Psoas muscle (tissue), 8 donors: Measurements from ENCODE around the gene C11orf42. TPM values are rescaled to one million over a fixed set of nuclear protein-coding genes. Genes with fewer than 3 reads are reported as not detected.

ENCODE experiments used
- ATAC-seq, 4 donors: fragments of 200-7000 bp; cut with Tn5 transposase; one replicate each; pipeline ENCODE4 v1.9.1; 2020; ENCODE audit warnings: moderate library complexity in 3 of 4, mild to moderate bottlenecking in 2 of 4
- DNase-seq, 2 donors: peaks; one replicate each; pipeline ENCODE4 v3.0.0-alpha.2; 2020
- H3K27ac ChIP-seq: fragments of 200-600 bp; one replicate; pipeline ENCODE4 v1.8.0; 2022
- H3K27me3 ChIP-seq, 3 donors: fragments of 200-600 bp in 1 of 3; one replicate each; pipeline versions ENCODE4 v1.6.1 to v1.8.0; 2013 to 2022; ENCODE audit warnings: low read length in 2 of 3, mild to moderate bottlenecking in 2 of 3, moderate library complexity in 1 of 3; ENCODE audit not compliant: insufficient read depth in 3 of 3
- H3K36me3 ChIP-seq, 2 donors: fragments of 200-600 bp in 1 of 2; one replicate each; pipeline versions ENCODE4 v1.6.1 to v1.8.0; 2013 to 2022; ENCODE audit warnings: low read depth in 1 of 2, mild to moderate bottlenecking in 1 of 2, moderate library complexity in 1 of 2; ENCODE audit not compliant: insufficient read depth in 1 of 2
- H3K4me1 ChIP-seq: fragments of 200-600 bp; one replicate; pipeline ENCODE4 v1.8.0; 2022
- H3K4me3 ChIP-seq: fragments of 200-600 bp; one replicate; pipeline ENCODE4 v1.8.0; 2022; ENCODE audit warnings: mild to moderate bottlenecking
- H3K9me3 ChIP-seq: fragments of 200-600 bp; one replicate; pipeline ENCODE4 v1.8.0; 2022
- WGBS, 3 donors: extraction: QIAGEN DNeasy Blood & Tissue Kit; methylation state at CpG; one replicate each; pipeline versions ENCODE4 v1.1.6 to v1.1.7; 2013; 5-methylcytosine and 5-hydroxymethylcytosine counted together
- intact Hi-C, 2 donors: fragments of 100-400 bp; cut with DNase I; formaldehyde crosslinking; loops; one replicate each; pipeline versions ENCODE4 v1.11.0 to v1.14.2; 2022
- polyA plus RNA-seq, 3 donors: library from polyadenylated mRNA; stranded (reverse); fragments of 200-250 nt; gene quantifications; one replicate each; pipeline ENCODE4 v1.2.3, GENCODE V29; 2013
- total RNA-seq, 4 donors: library from RNA; stranded (reverse); fragmentation: NEBNext Ultra II Directional in 2 of 4; extraction: Animal tissue kit (Norgen Biotek cat#: 25700) in 2 of 4; gene quantifications; one replicate each; pipeline versions ENCODE4 v1.2.1 to v1.2.4, GENCODE V29; 2021 to 2023
- TF ChIP-seq, protein P1 (sequence below): fragments of 200-600 bp; IDR thresholded peaks from one replicate; pipeline ENCODE4 v1.8.0; 2022; ENCODE audit warnings: antibody characterized with exemption
- donor health status: healthy with polysubstance abuse.
- donor health status: DM: no; HTN: no; CAD: no; lungs with moderate emphysema.
- donor health status: Bipolar disorder and iron deficiency.
- donor health status: healthy.
- donor health status: DM: yes; HTN: yes; CAD: no.
- donor health status: DM: no; HTN: no; CAD: no.
- donor health status: DM: no; HTN: no; CAD: no.
- donor health status: DM: yes; HTN: yes; CAD: no.

Gene C11orf42
- total and polyA plus RNA-seq, 7 donors, result not detected

DNA sequence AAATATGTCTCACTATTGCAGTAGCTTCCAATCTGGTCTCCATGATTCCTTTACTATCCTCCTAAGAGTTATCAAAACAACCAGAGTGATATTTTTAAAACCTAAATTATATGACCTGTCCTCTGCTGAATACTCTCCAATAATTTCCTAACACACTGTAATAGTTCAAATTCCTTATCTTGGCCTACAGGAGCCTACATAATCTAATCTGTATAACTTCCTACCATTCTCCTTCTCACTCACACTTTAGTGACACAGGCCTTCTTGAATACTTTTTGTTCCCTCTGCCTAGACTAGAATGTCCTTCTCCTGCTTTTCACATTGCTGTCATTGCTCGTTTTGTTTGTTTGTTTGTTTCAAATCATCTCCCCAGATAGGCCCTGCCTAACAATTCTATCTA lies 19.7 kb downstream of the C11orf42 start:
- Histone ChIP-seq H3K27ac (no peak overlapping the region), H3K27me3 (no peaks in the 10 kb centered on the region), H3K4me1 (no peaks in the 10 kb centered on the region), H3K9me3 (no peaks in the 10 kb centered on the region), H3K4me3 (no peak overlapping the region), H3K36me3 (peaks cover 14 to 43% of the 10 kb centered on the region in 2 donors)
- TF ChIP-seq, protein P1, sequence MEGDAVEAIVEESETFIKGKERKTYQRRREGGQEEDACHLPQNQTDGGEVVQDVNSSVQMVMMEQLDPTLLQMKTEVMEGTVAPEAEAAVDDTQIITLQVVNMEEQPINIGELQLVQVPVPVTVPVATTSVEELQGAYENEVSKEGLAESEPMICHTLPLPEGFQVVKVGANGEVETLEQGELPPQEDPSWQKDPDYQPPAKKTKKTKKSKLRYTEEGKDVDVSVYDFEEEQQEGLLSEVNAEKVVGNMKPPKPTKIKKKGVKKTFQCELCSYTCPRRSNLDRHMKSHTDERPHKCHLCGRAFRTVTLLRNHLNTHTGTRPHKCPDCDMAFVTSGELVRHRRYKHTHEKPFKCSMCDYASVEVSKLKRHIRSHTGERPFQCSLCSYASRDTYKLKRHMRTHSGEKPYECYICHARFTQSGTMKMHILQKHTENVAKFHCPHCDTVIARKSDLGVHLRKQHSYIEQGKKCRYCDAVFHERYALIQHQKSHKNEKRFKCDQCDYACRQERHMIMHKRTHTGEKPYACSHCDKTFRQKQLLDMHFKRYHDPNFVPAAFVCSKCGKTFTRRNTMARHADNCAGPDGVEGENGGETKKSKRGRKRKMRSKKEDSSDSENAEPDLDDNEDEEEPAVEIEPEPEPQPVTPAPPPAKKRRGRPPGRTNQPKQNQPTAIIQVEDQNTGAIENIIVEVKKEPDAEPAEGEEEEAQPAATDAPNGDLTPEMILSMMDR, result no peak
- no peak for DNase-seq
- WGBS, 3 donors, result 50 to 59% (median 54%) methylated on average over 1 of the region's 1 CpG
- intact Hi-C loops, result no loop called here
- ATAC-seq, result no peak

DNA sequence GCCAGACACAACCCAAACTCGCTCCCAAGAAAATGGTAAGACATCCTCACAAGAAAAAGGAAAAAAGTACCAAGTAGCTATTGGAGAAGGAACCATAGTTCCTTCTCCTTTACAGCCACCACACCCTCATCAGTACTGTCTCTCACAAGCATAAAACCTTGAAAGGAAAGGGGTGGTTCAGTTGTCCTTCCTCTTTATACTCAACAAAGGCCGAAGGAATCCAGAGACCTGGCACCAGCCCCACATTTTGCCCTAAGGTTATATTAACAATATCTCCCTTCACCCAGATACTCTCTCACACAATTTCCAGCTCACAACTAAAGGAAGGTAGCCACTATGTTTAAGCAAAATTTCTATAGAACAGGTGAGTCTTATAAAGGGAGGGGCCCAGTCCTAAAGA lies 20.5 kb downstream of the C11orf42 start:
- H3K9me3 ChIP-seq, result no peaks in the 10 kb centered on the region
- no peaks in the 10 kb centered on the region for H3K4me1 ChIP-seq
- intact Hi-C loops, result no loop called here
- 67 to 78% (median 71%) methylated on average over 2 of the region's 2 CpGs for WGBS, 3 donors
- peaks cover 16 to 34% of the 10 kb centered on the region in 2 donors for H3K36me3 ChIP-seq
- DNase-seq, result no peak
- no peak overlapping the region for H3K4me3 ChIP-seq
- no peak for ATAC-seq
- TF ChIP-seq, protein P1, result no peak
- no peak overlapping the region for H3K27ac ChIP-seq
- H3K27me3 ChIP-seq, result no peaks in the 10 kb centered on the region

DNA sequence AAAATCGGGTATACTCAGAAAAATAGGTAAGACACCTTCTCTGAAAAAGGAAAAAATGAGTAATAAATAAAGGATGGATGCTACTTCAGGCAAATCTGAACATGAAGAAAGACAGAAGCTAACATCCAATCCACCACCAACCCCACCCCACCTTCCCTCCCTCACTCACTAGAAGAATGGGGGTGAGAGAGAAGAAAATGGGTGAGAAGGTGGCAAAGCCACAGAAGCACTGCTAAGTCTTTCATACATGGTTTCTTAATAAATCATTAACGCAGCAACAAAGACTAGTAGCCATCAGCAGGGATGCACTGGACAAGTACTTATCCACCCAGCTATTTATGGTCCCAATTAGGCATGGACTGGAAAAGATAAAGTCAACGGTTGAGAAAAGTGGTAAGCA lies 23.2 kb downstream of the C11orf42 start:
- Histone ChIP-seq H3K27me3 (no peaks in the 10 kb centered on the region), H3K4me3 (no peak overlapping the region), H3K9me3 (no peaks in the 10 kb centered on the region), H3K27ac (no peak overlapping the region), H3K36me3 (peaks cover 3 to 8% of the 10 kb centered on the region in 2 donors), H3K4me1 (peaks cover 8% of the 10 kb centered on the region)
- WGBS, 3 donors, result 50 to 73% (median 64%) methylated on average over 3 of the region's 3 CpGs
- TF ChIP-seq, protein P1, result no peak
- no peak for ATAC-seq
- intact Hi-C loops, result no loop called here
- no peak for DNase-seq

DNA sequence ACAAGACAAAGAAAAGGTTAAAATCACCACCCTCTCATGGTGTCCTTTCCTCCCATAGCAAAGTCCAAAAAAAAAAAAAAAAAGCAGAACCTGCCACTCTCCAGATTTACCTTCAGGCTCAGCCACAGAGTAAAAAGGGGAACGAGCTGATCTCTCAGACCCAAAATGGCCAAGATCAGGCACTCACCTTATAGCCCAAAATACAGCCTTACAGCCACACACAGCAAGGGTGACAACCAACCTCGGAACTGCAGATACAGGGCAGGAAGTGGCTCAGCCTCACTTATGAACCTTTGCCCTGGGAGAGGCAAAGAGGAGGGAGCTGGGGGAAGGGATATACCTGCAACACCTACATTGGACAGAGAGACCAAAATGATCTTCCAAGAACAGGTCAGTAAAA lies 24.6 kb downstream of the C11orf42 start:
- H3K9me3 ChIP-seq, result no peaks in the 10 kb centered on the region
- peaks cover 13% of the 10 kb centered on the region for H3K4me1 ChIP-seq
- H3K36me3 ChIP-seq, result peaks cover 0 to 3% of the 10 kb centered on the region in 2 donors
- DNase-seq, result no peak
- 70 to 87% (median 72%) methylated on average over 2 of the region's 2 CpGs for WGBS, 3 donors
- intact Hi-C loops, result loop anchor here (10.0 kb wide), 2 partner anchors 245 to 385 kb away; partner anchors contain the start of genes TRIM3 (in 2 of the 2), TAF10 (in 1 of the 2) and TPP1 (in 1 of the 2)
- H3K27ac ChIP-seq, result no peak overlapping the region
- no peak overlapping the region for H3K4me3 ChIP-seq
- TF ChIP-seq, protein P1, result no peak
- no peak for ATAC-seq
- no peaks in the 10 kb centered on the region for H3K27me3 ChIP-seq

DNA sequence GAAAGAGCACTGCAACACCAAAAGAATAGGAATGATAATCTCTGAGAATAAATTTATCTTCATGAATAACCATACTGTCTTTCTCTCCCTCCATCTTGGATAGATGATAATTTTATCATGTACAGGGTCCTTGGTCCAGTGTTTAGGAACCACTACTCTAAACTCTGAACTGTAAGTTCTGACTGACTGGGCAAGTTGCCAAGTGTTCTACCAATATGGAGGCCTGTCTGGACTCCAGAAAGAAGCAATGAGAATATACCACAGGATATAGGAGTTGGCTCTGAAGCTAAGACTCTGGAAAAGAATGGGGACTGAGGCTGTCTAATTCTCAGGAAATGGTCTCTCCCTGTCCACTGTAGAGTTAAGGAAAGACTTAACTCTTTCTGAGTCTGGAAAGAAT lies 27.5 kb downstream of the C11orf42 start:
- no peak overlapping the region for H3K27ac ChIP-seq
- no peaks in the 10 kb centered on the region for H3K9me3 ChIP-seq
- H3K27me3 ChIP-seq, result no peaks in the 10 kb centered on the region
- no peak for ATAC-seq
- TF ChIP-seq, protein P1, result no peak
- intact Hi-C loops, result loop anchor here (10.0 kb wide), 2 partner anchors 242 to 382 kb away; partner anchors contain the start of genes TRIM3 (in 2 of the 2), TAF10 (in 1 of the 2) and TPP1 (in 1 of the 2)
- peaks cover 0 to 3% of the 10 kb centered on the region in 2 donors for H3K36me3 ChIP-seq
- H3K4me3 ChIP-seq, result peak overlapping the region; percentile 83
- no peak for DNase-seq
- peaks cover 19% of the 10 kb centered on the region for H3K4me1 ChIP-seq
